ENCODE measurements around the gene PPM1G.
"Not testable (repeated sequence)": the region's sequence is repeated elsewhere in the genome, so short reads cannot be mapped to it uniquely, and the experiment has no call there.

The PPM1G gene

DNA sequence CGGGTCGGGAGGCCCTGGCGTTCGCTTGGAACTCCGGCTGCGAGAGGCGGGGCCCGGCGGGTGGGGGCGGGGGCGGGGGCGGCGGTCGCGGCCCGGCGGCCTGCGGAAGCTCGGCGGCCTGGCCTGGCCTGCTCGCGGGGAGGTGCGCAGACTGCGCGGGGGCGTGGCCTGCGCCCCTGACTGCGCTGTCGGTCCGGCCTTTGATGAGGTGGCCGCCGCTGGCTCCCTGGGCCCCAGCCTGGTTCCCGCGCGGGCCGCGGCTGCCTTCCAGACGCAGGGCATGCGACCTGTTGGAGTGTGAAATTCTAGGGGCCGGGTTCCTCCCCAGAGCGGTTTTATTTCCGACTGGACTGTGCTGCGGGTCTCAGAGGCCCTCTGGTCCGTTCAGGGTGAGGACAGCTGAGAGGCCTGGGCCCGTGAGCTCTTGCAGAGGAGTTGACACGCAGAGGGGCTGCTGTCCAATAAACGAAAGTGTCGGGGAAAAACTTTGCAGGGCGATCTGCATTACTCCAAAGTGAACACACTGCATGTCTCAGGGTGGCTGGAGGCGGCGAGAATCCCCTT lies 19.7 kb upstream of the PPM1G start:
- DNase-seq (ENCODE audit: insufficient read length, low spot score) (no peak), FAIRE-seq (no peak)
- TF ChIP-seq CTCF (IDR thresholded peaks at IDR 0.05; ENCODE audit: insufficient read depth, missing control alignments), result no peak

DNA sequence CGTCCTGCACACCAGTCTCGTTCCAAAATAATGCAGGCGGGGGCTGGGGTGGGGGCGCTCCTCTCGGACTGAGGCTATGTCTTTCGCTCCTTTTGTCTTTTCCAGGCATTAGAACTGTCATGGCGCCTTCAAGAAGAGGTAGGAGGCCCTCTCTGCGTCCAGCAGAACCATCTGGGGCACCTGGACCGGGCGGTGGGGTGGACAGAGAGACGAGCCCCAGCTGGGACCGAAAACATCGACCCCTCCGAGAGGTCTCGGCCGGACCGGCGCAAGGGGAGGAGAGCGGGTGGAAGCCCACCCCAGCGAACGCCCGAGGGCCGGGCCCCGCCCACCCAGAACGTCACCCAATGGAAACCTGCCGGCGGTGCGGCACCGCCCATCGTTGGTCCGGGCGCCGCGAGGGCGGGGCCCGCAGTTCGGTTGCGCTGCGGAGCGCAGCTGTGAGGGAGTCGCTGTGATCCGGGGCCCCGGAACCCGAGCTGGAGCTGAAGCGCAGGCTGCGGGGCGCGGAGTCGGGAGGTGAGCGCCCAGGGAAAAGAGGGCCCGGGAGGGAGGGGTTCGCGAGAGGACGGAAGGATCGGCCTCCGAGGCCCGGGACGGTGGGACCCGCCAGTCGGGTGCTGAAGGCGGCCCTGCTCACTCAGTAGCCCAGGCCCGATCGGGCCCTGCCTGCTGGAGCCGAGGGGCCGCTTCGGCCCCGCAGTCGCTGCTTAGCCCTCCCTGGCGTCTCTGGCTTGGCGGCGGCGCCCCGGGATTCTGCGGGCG lies 19.0 kb upstream of the PPM1G start, which contains the start of gene NRBP1:
NRBP1 (plus strand) TSS at position 419 of the 765 bp plus-strand sequence. CDS start 4,643 bp downstream, outside the sequence.
- FAIRE-seq, result no peak
- TF ChIP-seq CTCF (IDR thresholded peaks at IDR 0.05; ENCODE audit: insufficient read depth, missing control alignments), result peak; percentile 18

GRCh38 chr2:27427863-27428212 lies 18.4 kb upstream of the PPM1G start:
- DNase-seq (ENCODE audit: insufficient read length, low spot score) (no peak), FAIRE-seq (no peak)
- no peak for TF ChIP-seq CTCF (IDR thresholded peaks at IDR 0.05; ENCODE audit: insufficient read depth, missing control alignments)

More for the DNA sequence above, 19.0 kb upstream of the PPM1G start, which contains the start of gene NRBP1:
- DNase-seq (ENCODE audit: insufficient read length, low spot score), result peak; percentile 50

GRCh38 chr2:27425039-27425438 lies 15.6 kb upstream of the PPM1G start:
- DNase-seq (ENCODE audit: insufficient read length, low spot score); FAIRE-seq: not testable (repeated sequence)

- TF ChIP-seq CTCF (IDR thresholded peaks at IDR 0.05; ENCODE audit: insufficient read depth, missing control alignments), result no peak
- FAIRE-seq, result no peak
- DNase-seq (ENCODE audit: insufficient read length, low spot score), result no peak
Measured at GRCh38 chr2:27422958-27423357, 13.6 kb upstream of the PPM1G start.

DNA sequence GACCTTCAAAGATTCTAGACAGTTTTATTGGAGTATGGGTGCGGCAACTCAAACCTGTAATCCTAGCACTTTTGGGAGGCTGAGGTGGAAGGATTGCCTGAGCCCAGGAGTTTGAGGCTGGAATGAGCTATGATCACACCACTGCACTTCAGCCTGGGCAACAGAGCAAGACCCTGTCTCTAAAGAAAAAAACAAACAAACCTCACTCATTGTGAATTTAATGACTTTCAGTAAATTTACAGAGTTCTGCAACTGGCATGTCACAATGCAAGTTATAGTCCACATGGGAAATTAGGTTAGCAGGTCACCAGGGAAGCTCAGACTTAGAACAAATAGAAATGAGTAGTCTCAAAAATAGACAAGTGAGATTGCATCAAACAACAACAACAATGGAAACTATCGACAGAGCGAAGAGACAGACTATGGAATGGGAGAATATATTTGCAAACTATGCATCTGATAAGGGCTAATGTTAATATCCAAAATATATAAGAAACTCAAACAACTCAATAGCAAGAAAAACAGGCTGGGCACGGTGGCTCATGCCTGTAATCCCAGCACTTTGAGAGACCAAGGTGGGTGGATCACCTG lies 12.4 kb upstream of the PPM1G start:
- FAIRE-seq (no peak), DNase-seq (ENCODE audit: insufficient read length, low spot score) (no peak)
- no peak for TF ChIP-seq CTCF (IDR thresholded peaks at IDR 0.05; ENCODE audit: insufficient read depth, missing control alignments)

DNA sequence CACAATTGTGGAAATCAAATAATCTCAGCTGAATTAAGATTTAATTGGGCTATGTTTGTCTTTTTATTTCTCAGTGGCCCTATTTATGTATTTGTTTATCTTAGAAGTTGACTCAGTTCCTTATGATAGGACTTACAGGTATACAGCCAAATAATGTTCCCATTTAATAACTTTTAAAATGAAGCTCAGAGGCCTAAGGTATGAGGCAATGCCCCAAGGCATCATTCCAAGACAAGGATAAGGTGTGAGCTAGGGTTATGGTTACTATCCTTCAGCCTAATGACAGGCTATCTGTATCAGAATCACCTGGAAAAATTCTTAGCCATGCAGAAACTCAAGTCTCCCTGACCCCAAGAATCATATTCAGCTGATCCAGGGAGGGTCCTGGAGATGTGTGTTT lies 11.6 kb upstream of the PPM1G start:
- no peak for FAIRE-seq
- no peak for DNase-seq (ENCODE audit: insufficient read length, low spot score)
- no peak for TF ChIP-seq CTCF (IDR thresholded peaks at IDR 0.05; ENCODE audit: insufficient read depth, missing control alignments)

Measured in D721Med (cell line).